Adipocyte (in vitro differentiated cells): ENCODE measurements around the gene MTCH1.

Source experiments
- DNase-seq: peaks from one replicate; pipeline ENCODE4 v3.0.0-alpha.2; 2015; ENCODE audit warnings: low read depth
- H3K27me3 ChIP-seq: replicated peaks from 2 replicates; pipeline ENCODE4 v1.7.0; 2013; ENCODE audit warnings: mild to moderate bottlenecking, low read length, moderate library complexity; ENCODE audit not compliant: control insufficient read depth, insufficient read depth
- H3K36me3 ChIP-seq: 2 replicates; pipeline ENCODE4 v1.7.0; 2013; ENCODE audit warnings: low read length, mild to moderate bottlenecking, moderate library complexity; ENCODE audit not compliant: control insufficient read depth, insufficient read depth, severe bottlenecking
- H3K4me1 ChIP-seq: 2 replicates; pipeline ENCODE4 v1.7.0; 2013; ENCODE audit warnings: mild to moderate bottlenecking, low read length, moderate library complexity; ENCODE audit not compliant: control insufficient read depth, insufficient read depth
- H3K4me3 ChIP-seq: 2 replicates; pipeline ENCODE4 v1.7.0; 2013; ENCODE audit warnings: mild to moderate bottlenecking, low read length, moderate library complexity
- H3K9ac ChIP-seq: 2 replicates; pipeline ENCODE4 v1.7.0; 2013; ENCODE audit warnings: mild to moderate bottlenecking, low read length, moderate library complexity
- H3K9me3 ChIP-seq: 2 replicates; pipeline ENCODE4 v1.7.0; 2013; ENCODE audit warnings: mild to moderate bottlenecking, low read length, moderate library complexity; ENCODE audit not compliant: control insufficient read depth

MTCH1 gene

GRCh38 chr6:36927691-36928546 lies 58.1 kb downstream of the MTCH1 start:
- peaks cover 27% of the 10 kb centered on the region for H3K36me3 ChIP-seq
- no peak overlapping the region for H3K4me3 ChIP-seq
- no peak for DNase-seq
- no peak overlapping the region for H3K9ac ChIP-seq
- no peaks in the 10 kb centered on the region for H3K27me3 ChIP-seq
- peaks cover 57% of the 10 kb centered on the region for H3K4me1 ChIP-seq
- no peaks in the 10 kb centered on the region for H3K9me3 ChIP-seq

GRCh38 chr6:36926708-36927513 lies 59.1 kb downstream of the MTCH1 start:
- Histone ChIP-seq H3K4me3 (no peak overlapping the region), H3K9ac (no peak overlapping the region), H3K27me3 (no peaks in the 10 kb centered on the region), H3K36me3 (peaks cover 30% of the 10 kb centered on the region), H3K9me3 (no peaks in the 10 kb centered on the region), H3K4me1 (peaks cover 55% of the 10 kb centered on the region)
- DNase-seq, result no peak

- H3K27me3 ChIP-seq, result no peaks in the 10 kb centered on the region
- H3K36me3 ChIP-seq, result peaks cover 34% of the 10 kb centered on the region
- no peak overlapping the region for H3K4me3 ChIP-seq
- peaks cover 57% of the 10 kb centered on the region for H3K4me1 ChIP-seq
- DNase-seq, result no peak
- H3K9ac ChIP-seq, result no peak overlapping the region
- H3K9me3 ChIP-seq, result no peaks in the 10 kb centered on the region
These were observed 60.2 kb downstream of the MTCH1 start for GRCh38 chr6:36925809-36926208.

- no peaks in the 10 kb centered on the region for H3K27me3 ChIP-seq
- no peak for DNase-seq
- peaks cover 56% of the 10 kb centered on the region for H3K4me1 ChIP-seq
- H3K4me3 ChIP-seq, result no peak overlapping the region
- H3K9ac ChIP-seq, result no peak overlapping the region
- no peaks in the 10 kb centered on the region for H3K9me3 ChIP-seq
- peaks cover 37% of the 10 kb centered on the region for H3K36me3 ChIP-seq
These were observed 61.1 kb downstream of the MTCH1 start for GRCh38 chr6:36924778-36925374.

GRCh38 chr6:36924131-36924530 lies 61.9 kb downstream of the MTCH1 start:
- peaks cover 43% of the 10 kb centered on the region for H3K36me3 ChIP-seq

GRCh38 chr6:36920546-36920945 lies 65.5 kb downstream of the MTCH1 start:
- H3K9me3 ChIP-seq, result no peaks in the 10 kb centered on the region
- H3K27me3 ChIP-seq, result no peaks in the 10 kb centered on the region
- DNase-seq, result peak; percentile 78

More at GRCh38 chr6:36924131-36924530, 61.9 kb downstream of the MTCH1 start:
- Histone ChIP-seq H3K27me3 (no peaks in the 10 kb centered on the region), H3K9ac (no peak overlapping the region), H3K4me1 (peaks cover 56% of the 10 kb centered on the region), H3K9me3 (no peaks in the 10 kb centered on the region), H3K4me3 (no peak overlapping the region)
- DNase-seq, result no peak

GRCh38 chr6:36920049-36920448 lies 65.9 kb downstream of the MTCH1 start:
- no peak overlapping the region for H3K9ac ChIP-seq
- no peaks in the 10 kb centered on the region for H3K27me3 ChIP-seq
- DNase-seq, result no peak
- H3K4me1 ChIP-seq, result peaks cover 64% of the 10 kb centered on the region
- H3K36me3 ChIP-seq, result peaks cover 55% of the 10 kb centered on the region
- peak overlapping the region; percentile 35 for H3K4me3 ChIP-seq
- no peaks in the 10 kb centered on the region for H3K9me3 ChIP-seq

More at GRCh38 chr6:36920546-36920945, 65.5 kb downstream of the MTCH1 start:
- Histone ChIP-seq H3K9ac (no peak overlapping the region), H3K4me3 (peak overlapping the region; percentile 35), H3K4me1 (peaks cover 64% of the 10 kb centered on the region), H3K36me3 (peaks cover 55% of the 10 kb centered on the region)
